ENCODE results near the gene STX12.
"Not testable (repeated sequence)": the region's sequence is repeated elsewhere in the genome, so short reads cannot be mapped to it uniquely, and the experiment has no call there.

Gene STX12

GRCh38 chr1:27855085-27855484 is 82.1 kb downstream of the STX12 start:
- H3K4me3 ChIP-seq (ENCODE audit: low read depth, low read length) = no peak overlapping the region
- ChIA-PET POLR2A (no interaction called here), CTCF (no interaction called here)
- H3K9me3 ChIP-seq (ENCODE audit: control insufficient read depth, insufficient read depth, low read depth, low read length) = no peaks in the 10 kb centered on the region
- H3K4me1 ChIP-seq (ENCODE audit: control insufficient read depth, insufficient read depth, low read length) = no peaks in the 10 kb centered on the region
- no peak for TF ChIP-seq ZNF433 (tag by site-specific recombination; IDR thresholded peaks at IDR 0.05; ENCODE audit: low read depth)
- TF ChIP-seq ZSCAN5A (tag by site-specific recombination; IDR thresholded peaks at IDR 0.05) = 0 out of 2 replicates have a peak, but pooled peaks have one; percentile 18
- H3K36me3 ChIP-seq (ENCODE audit: control insufficient read depth in 2 of 2, insufficient read depth in 1 of 2, low read length in 2 of 2) = peaks cover 2 to 19% of the 10 kb centered on the region in 2 experiments
- H3K27ac ChIP-seq (ENCODE audit: extremely low read depth, low read depth, low read length) = no peak overlapping the region

DNA sequence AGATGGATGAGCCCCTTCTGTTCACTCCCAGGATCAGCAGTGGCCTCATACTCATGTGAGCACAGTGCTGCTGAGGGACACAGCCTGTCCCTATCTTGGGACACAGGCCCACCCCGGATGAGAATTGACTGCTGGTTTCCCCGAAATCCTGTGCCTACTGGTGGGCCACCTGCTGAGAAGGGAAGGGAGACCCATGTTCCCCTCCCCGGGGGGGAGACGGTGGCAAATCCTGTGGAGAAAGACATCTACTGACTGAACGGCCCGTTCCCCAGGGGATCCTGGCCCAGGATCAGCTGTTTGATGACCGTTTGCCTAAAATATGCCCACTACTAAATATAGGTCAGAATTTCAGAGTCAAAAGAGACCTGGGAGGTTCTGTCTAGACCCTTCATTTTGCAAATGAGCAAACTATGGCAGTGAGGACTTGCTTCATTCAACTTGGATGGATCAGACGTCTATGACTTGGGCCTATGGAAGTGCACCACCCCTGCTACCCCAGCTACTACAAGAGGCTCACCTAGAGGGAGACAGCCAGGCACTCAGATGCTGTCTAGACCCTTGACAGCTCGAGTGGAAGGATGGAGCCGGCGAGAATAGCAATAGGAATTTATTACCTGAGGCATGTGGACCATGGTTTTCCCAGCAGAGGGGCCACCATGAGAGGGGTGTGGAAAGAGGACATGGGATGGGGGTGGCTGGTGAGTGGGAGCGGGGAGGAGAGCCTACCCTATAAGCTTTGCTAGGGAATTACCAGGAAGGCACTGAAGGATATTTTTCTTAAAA is 83.7 kb downstream of the STX12 start:
- ChIA-PET POLR2A (interaction anchor here (1.0 to 1.6 kb wide), 3 partner anchors 78 to 352 kb away, joined by 4 to 11 read pairs (median 4); partner anchors contain the start of gene STX12), CTCF (interaction anchor here (0.5 to 3.0 kb wide), 9 partner anchors 8 to 979 kb away, joined by 3 to 30 read pairs (median 5); no protein-coding TSS in a partner anchor)
- H3K36me3 ChIP-seq (ENCODE audit: control insufficient read depth in 2 of 2, insufficient read depth in 1 of 2, low read length in 2 of 2) = peaks cover 0 to 2% of the 10 kb centered on the region in 2 experiments; a peak in 2 of 3 replicates
- TF ChIP-seq, protein P1, sequence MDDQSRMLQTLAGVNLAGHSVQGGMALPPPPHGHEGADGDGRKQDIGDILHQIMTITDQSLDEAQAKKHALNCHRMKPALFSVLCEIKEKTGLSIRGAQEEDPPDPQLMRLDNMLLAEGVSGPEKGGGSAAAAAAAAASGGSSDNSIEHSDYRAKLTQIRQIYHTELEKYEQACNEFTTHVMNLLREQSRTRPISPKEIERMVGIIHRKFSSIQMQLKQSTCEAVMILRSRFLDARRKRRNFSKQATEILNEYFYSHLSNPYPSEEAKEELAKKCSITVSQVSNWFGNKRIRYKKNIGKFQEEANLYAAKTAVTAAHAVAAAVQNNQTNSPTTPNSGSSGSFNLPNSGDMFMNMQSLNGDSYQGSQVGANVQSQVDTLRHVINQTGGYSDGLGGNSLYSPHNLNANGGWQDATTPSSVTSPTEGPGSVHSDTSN (CRISPR knock-in tag; IDR thresholded peaks at IDR 0.05) = no peak
- TF ChIP-seq ZNF48 (tag by site-specific recombination; IDR thresholded peaks at IDR 0.05) (no peak), ZNF416 (tag by site-specific recombination; IDR thresholded peaks at IDR 0.05) (no peak), ZNF544 (tag by site-specific recombination; IDR thresholded peaks at IDR 0.05) (no peak), ZIC2 (tag by site-specific recombination; IDR thresholded peaks at IDR 0.05) (0 out of 2 replicates have a peak, but pooled peaks have one; percentile 19), ZNF660 (tag by site-specific recombination; IDR thresholded peaks at IDR 0.05) (no peak), ZNF335 (tag by site-specific recombination; conservative IDR thresholded peaks at IDR 0.05) (no peak)
- TF ChIP-seq, protein P2, sequence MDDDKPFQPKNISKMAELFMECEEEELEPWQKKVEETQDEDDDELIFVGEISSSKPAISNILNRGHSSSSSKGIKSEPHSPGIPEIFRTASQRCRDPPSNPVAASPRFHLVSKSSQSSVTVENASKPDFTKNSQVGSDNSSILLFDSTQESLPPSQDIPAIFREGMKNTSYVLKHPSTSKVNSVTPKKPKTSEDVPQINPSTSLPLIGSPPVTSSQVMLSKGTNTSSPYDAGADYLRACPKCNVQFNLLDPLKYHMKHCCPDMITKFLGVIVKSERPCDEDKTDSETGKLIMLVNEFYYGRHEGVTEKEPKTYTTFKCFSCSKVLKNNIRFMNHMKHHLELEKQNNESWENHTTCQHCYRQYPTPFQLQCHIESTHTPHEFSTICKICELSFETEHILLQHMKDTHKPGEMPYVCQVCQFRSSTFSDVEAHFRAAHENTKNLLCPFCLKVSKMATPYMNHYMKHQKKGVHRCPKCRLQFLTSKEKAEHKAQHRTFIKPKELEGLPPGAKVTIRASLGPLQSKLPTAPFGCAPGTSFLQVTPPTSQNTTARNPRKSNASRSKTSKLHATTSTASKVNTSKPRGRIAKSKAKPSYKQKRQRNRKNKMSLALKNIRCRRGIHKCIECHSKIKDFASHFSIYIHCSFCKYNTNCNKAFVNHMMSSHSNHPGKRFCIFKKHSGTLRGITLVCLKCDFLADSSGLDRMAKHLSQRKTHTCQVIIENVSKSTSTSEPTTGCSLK (tag by site-specific recombination; IDR thresholded peaks at IDR 0.05) = no peak
- H3K9me3 ChIP-seq (ENCODE audit: control insufficient read depth, insufficient read depth, low read depth, low read length) = no peaks in the 10 kb centered on the region
- H3K4me1 ChIP-seq (ENCODE audit: control insufficient read depth, insufficient read depth, low read length) = no peaks in the 10 kb centered on the region
- H3K4me3 ChIP-seq (ENCODE audit: low read depth, low read length) = no peak overlapping the region
- no peak overlapping the region for H3K27ac ChIP-seq (ENCODE audit: extremely low read depth, low read depth, low read length)

- not testable (repeated sequence) for H3K27ac ChIP-seq (ENCODE audit: extremely low read depth, low read depth, low read length); H3K4me3 ChIP-seq (ENCODE audit: low read depth, low read length); H3K36me3 ChIP-seq (ENCODE audit: control insufficient read depth in 2 of 2, insufficient read depth in 1 of 2, low read length in 2 of 2); H3K9me3 ChIP-seq (ENCODE audit: control insufficient read depth, insufficient read depth, low read depth, low read length); H3K4me1 ChIP-seq (ENCODE audit: control insufficient read depth, insufficient read depth, low read length)
- CTCF ChIA-PET = interaction anchor here (0.6 to 3.0 kb wide), 21 partner anchors 9 to 761 kb away, joined by 3 to 30 read pairs (median 3); no protein-coding TSS in a partner anchor
- TF ChIP-seq, protein P3, sequence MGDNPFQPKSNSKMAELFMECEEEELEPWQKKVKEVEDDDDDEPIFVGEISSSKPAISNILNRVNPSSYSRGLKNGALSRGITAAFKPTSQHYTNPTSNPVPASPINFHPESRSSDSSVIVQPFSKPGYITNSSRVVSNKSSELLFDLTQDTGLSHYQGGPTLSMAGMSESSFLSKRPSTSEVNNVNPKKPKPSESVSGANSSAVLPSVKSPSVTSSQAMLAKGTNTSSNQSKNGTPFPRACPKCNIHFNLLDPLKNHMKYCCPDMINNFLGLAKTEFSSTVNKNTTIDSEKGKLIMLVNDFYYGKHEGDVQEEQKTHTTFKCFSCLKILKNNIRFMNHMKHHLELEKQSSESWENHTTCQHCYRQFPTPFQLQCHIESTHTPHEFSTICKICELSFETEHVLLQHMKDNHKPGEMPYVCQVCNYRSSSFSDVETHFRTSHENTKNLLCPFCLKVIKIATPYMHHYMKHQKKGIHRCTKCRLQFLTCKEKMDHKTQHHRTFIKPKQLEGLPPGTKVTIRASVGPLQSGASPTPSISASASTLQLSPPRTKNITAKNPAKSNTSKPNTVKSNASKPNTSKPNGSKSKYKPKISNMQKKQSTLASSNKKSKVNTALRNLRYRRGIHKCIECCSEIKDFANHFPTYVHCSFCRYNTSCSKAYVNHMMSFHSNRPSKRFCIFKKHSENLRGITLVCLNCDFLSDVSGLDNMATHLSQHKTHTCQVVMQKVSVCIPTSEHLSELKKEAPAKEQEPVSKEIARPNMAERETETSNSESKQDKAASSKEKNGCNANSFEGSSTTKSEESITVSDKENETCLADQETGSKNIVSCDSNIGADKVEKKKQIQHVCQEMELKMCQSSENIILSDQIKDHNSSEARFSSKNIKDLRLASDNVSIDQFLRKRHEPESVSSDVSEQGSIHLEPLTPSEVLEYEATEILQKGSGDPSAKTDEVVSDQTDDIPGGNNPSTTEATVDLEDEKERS (tag by site-specific recombination; IDR thresholded peaks at IDR 0.05) = 0 out of 2 replicates have a peak, but pooled peaks have one; percentile 71
- POLR2A ChIA-PET = interaction anchor here (1.0 to 1.6 kb wide), 3 partner anchors 77 to 351 kb away, joined by 4 to 11 read pairs (median 4); partner anchors contain the start of gene STX12
These were observed 84.5 kb downstream of the STX12 start for GRCh38 chr1:27857552-27857951.

Measured in HEK293 (cell line).